HepG2 (cell line): ENCODE data around the gene TPSB2. TPM values are rescaled to one million over a fixed set of nuclear protein-coding genes. Genes with fewer than 3 reads are reported as not detected.

ENCODE experiments used
- ARHGAP35 ChIP-seq: sonication (generic); formaldehyde crosslinking; IDR thresholded peaks from 2 replicates; pipeline ENCODE4 v1.9.0; 2022; ENCODE audit warnings: mild to moderate bottlenecking, inconsistent platforms, moderate library complexity, missing genetic modification reagents, borderline replicate concordance
- HOMEZ ChIP-seq: IDR thresholded peaks from 2 replicates; pipeline ENCODE4 v1.6.1; 2016; ENCODE audit warnings: low read depth
- HOXD1 ChIP-seq: sonication (generic); formaldehyde crosslinking; IDR thresholded peaks from 2 replicates; pipeline ENCODE4 v1.5.0; 2020; ENCODE audit warnings: missing genetic modification reagents
- KAT7 ChIP-seq: IDR thresholded peaks from 2 replicates; pipeline ENCODE4 v1.6.1; 2018; ENCODE audit warnings: borderline replicate concordance, missing compliant biosample characterization
- MAFK ChIP-seq, 2 experiments: IDR thresholded peaks in 1 of 2; conservative IDR thresholded peaks in 1 of 2; 2 replicates each; pipeline ENCODE4 v1.6.1; 2011; ENCODE audit warnings: improper control_type of control experiment in 2 of 2, low read length in 2 of 2
- NR0B2 ChIP-seq: sonication (generic); formaldehyde crosslinking; IDR thresholded peaks from 2 replicates; pipeline ENCODE4 v1.4.0; 2020; ENCODE audit warnings: mild to moderate bottlenecking, missing genetic modification reagents
- SIN3A ChIP-seq: IDR thresholded peaks from 2 replicates; pipeline ENCODE4 v1.6.1; 2011; ENCODE audit warnings: low read depth, mild to moderate bottlenecking, control low read depth, low read length, borderline replicate concordance
- SMAD1 ChIP-seq: sonication (generic); formaldehyde crosslinking; IDR thresholded peaks from 2 replicates; pipeline ENCODE4 v1.4.0; 2020; ENCODE audit warnings: missing genetic modification reagents, low read depth, mild to moderate bottlenecking, borderline replicate concordance
- TBX2 ChIP-seq: sonication (generic); formaldehyde crosslinking; IDR thresholded peaks from 2 replicates; pipeline ENCODE4 v1.5.0; 2020; ENCODE audit warnings: missing genetic modification reagents, mild to moderate bottlenecking, borderline replicate concordance
- ZBTB20 ChIP-seq: sonication (generic); formaldehyde crosslinking; IDR thresholded peaks from 2 replicates; pipeline ENCODE4 v1.8.1; 2023; ENCODE audit warnings: missing genetic modification reagents, low read depth, mild to moderate bottlenecking, borderline replicate concordance
- ZNF513 ChIP-seq: sonication (generic); formaldehyde crosslinking; conservative IDR thresholded peaks from 2 replicates; pipeline ENCODE4 v1.5.0; 2020; ENCODE audit warnings: missing genetic modification reagents
- ZNF605 ChIP-seq: sonication (generic); formaldehyde crosslinking; IDR thresholded peaks from 2 replicates; pipeline ENCODE4 v1.8.0; 2022; ENCODE audit warnings: mild to moderate bottlenecking, missing genetic modification reagents
- ZNF781 ChIP-seq: sonication (generic); formaldehyde crosslinking; IDR thresholded peaks from 2 replicates; pipeline ENCODE4 v1.5.1; 2020; ENCODE audit warnings: borderline replicate concordance, mild to moderate bottlenecking, missing genetic modification reagents; ENCODE audit errors: not compliant biosample characterization
- ZNF883 ChIP-seq: sonication (generic); formaldehyde crosslinking; IDR thresholded peaks from 2 replicates; pipeline ENCODE4 v1.5.1; 2020; ENCODE audit warnings: mild to moderate bottlenecking, missing genetic modification reagents; ENCODE audit errors: not compliant biosample characterization
- polyA plus RNA-seq, 8 experiments: library from polyadenylated mRNA; depleted of rRNA in 3 of 8; stranded (reverse) in 7 of 8; unstranded in 1 of 8; fragments of >200 nt; fragmentation: Illumina TruSeq in 4 of 8; extraction: Trizol in 4 of 8; gene quantifications; 2 replicates each; pipeline versions ENCODE4 v1.2.1 to v1.2.3, GENCODE V29; 2011 to 2016; ENCODE audit warnings: low read depth in 4 of 8, missing spikeins in 1 of 8, mixed read lengths in 1 of 8; ENCODE audit not compliant: insufficient read depth in 1 of 8
- total RNA-seq, 5 experiments: library from RNA; depleted of rRNA; stranded (reverse); fragments of >200 nt; fragmentation: Illumina TruSeq; extraction: Trizol; gene quantifications; 2 replicates each; pipeline ENCODE4 v1.2.3, GENCODE V29; 2016; ENCODE audit warnings: low read depth in 1 of 5
- TF ChIP-seq, protein P1 (sequence below): sonication (generic); formaldehyde crosslinking; IDR thresholded peaks from 2 replicates; pipeline ENCODE4 v1.5.0; 2020; ENCODE audit warnings: missing genetic modification reagents
- TF ChIP-seq, protein P2 (sequence below): fragments of 450-650 bp; IDR thresholded peaks from 2 replicates; pipeline ENCODE4 v1.6.1; 2016
- TF ChIP-seq, protein P3 (sequence below): sonication (generic); formaldehyde crosslinking; IDR thresholded peaks from 2 replicates; pipeline ENCODE4 v1.5.0; 2020; ENCODE audit warnings: mild to moderate bottlenecking, missing genetic modification reagents, borderline replicate concordance
- TF ChIP-seq, protein P4 (sequence below): sonication (generic); formaldehyde crosslinking; IDR thresholded peaks from 2 replicates; pipeline ENCODE4 v1.9.0; 2021; ENCODE audit warnings: missing genetic modification reagents, mild to moderate bottlenecking, borderline replicate concordance

Gene TPSB2
- total and polyA plus RNA-seq, 2 of the 13 experiments (the other 11 are each of a cell fraction or from before 2014, with no cell fraction given) = not detected

GRCh38 chr16:1188432-1189189 lies 41.4 kb downstream of the TPSB2 start (continued):
- no peak for TF ChIP-seq HOMEZ (CRISPR knock-in tag)
- no peak for TF ChIP-seq SIN3A
- TF ChIP-seq, protein P1, sequence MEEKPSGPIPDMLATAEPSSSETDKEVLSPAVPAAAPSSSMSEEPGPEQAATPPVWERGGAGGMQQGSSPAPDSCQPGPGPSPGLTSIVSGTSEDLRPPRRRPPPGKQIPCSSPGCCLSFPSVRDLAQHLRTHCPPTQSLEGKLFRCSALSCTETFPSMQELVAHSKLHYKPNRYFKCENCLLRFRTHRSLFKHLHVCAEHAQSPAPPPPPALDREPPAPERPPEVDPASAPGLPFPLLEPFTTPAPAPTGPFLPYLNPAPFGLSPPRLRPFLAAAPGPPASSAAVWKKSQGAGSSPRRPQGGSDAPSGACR (CRISPR knock-in tag) = no peak; the same call in 1 of the 2 replicates
- TF ChIP-seq MAFK (conservative IDR thresholded peaks at IDR 0.05 in 1 of 2, IDR thresholded peaks at IDR 0.05 in 1 of 2; ENCODE audit: low read length in 2 of 2) = peak; percentile 64 to 80
- TF ChIP-seq HOXD1 (CRISPR knock-in tag) = peak; percentile 74
- TF ChIP-seq, protein P2, sequence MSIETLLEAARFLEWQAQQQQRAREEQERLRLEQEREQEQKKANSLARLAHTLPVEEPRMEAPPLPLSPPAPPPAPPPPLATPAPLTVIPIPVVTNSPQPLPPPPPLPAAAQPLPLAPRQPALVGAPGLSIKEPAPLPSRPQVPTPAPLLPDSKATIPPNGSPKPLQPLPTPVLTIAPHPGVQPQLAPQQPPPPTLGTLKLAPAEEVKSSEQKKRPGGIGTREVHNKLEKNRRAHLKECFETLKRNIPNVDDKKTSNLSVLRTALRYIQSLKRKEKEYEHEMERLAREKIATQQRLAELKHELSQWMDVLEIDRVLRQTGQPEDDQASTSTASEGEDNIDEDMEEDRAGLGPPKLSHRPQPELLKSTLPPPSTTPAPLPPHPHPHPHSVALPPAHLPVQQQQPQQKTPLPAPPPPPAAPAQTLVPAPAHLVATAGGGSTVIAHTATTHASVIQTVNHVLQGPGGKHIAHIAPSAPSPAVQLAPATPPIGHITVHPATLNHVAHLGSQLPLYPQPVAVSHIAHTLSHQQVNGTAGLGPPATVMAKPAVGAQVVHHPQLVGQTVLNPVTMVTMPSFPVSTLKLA = no peak
- TF ChIP-seq, protein P3, sequence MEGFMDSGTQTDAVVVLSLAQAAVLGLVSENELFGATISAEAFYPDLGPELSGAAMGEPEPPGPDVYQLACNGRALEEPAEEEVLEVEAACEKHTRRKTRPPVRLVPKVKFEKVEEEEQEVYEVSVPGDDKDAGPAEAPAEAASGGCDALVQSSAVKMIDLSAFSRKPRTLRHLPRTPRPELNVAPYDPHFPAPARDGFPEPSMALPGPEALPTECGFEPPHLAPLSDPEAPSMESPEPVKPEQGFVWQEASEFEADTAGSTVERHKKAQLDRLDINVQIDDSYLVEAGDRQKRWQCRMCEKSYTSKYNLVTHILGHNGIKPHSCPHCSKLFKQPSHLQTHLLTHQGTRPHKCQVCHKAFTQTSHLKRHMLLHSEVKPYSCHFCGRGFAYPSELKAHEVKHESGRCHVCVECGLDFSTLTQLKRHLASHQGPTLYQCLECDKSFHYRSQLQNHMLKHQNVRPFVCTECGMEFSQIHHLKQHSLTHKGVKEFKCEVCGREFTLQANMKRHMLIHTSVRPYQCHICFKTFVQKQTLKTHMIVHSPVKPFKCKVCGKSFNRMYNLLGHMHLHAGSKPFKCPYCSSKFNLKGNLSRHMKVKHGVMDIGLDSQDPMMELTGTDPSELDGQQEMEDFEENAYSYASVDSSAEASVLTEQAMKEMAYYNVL (CRISPR knock-in tag) = 0 out of 2 replicates have a peak, but pooled peaks have one; percentile 52
- no peak for TF ChIP-seq SMAD1 (CRISPR knock-in tag)
- TF ChIP-seq KAT7 (CRISPR knock-in tag) = no peak
- peak; percentile 80 for TF ChIP-seq ZNF781
- TF ChIP-seq, protein P4, sequence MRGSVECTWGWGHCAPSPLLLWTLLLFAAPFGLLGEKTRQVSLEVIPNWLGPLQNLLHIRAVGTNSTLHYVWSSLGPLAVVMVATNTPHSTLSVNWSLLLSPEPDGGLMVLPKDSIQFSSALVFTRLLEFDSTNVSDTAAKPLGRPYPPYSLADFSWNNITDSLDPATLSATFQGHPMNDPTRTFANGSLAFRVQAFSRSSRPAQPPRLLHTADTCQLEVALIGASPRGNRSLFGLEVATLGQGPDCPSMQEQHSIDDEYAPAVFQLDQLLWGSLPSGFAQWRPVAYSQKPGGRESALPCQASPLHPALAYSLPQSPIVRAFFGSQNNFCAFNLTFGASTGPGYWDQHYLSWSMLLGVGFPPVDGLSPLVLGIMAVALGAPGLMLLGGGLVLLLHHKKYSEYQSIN (CRISPR knock-in tag) = no peak
- TF ChIP-seq ZNF605 (CRISPR knock-in tag) = peak; percentile 84
- no peak for TF ChIP-seq NR0B2 (CRISPR knock-in tag)
- peak; percentile 80; the same call in 1 of the 2 replicates for TF ChIP-seq ZBTB20 (CRISPR knock-in tag)
- TF ChIP-seq ZNF883 (CRISPR knock-in tag) = no peak
- TF ChIP-seq ZNF513 (CRISPR knock-in tag) = no peak
- peak; percentile 51; the same call in 1 of the 2 replicates for TF ChIP-seq TBX2 (CRISPR knock-in tag)
- TF ChIP-seq ARHGAP35 (CRISPR knock-in tag) = no peak
